Motor neuron (in vitro differentiated cells): Measurements from ENCODE around the gene FGGY. TPM values are rescaled to one million over a fixed set of nuclear protein-coding genes. Genes with fewer than 3 reads are reported as not detected.
"Not testable (repeated sequence)": the region's sequence is repeated elsewhere in the genome, so short reads cannot be mapped to it uniquely, and the experiment has no call there.

ENCODE experiments used
- ATAC-seq, 8 experiments: fragments of 200-7000 bp; cut with Tn5 transposase; replicated peaks in 6 of 8; 2 replicates each; pipeline ENCODE4 v1.8.0; 2021; ENCODE audit warnings: mild to moderate bottlenecking in 8 of 8, moderate library complexity in 8 of 8
- H3K27ac ChIP-seq, 2 donors: fragments of 250-450 bp; sonication (Bioruptor Pico); 2 replicates each; pipeline ENCODE4 v1.9.0; 2021; ENCODE audit warnings: antibody characterized with exemption in 2 of 2, mild to moderate bottlenecking in 2 of 2, moderate library complexity in 1 of 2
- H3K4me1 ChIP-seq, 2 donors: fragments of 250-450 bp; sonication (Bioruptor Pico); replicated peaks in 1 of 2; 2 replicates each; pipeline ENCODE4 v1.6.1; 2021; ENCODE audit warnings: antibody characterized with exemption in 2 of 2, mild to moderate bottlenecking in 2 of 2, moderate library complexity in 1 of 2
- H3K4me3 ChIP-seq, 5 donors: fragments of 250-450 bp; sonication (Bioruptor Pico); 2 replicates each; pipeline ENCODE4 v1.9.0; 2021; ENCODE audit warnings: antibody characterized with exemption in 5 of 5, mild to moderate bottlenecking in 5 of 5, moderate library complexity in 4 of 5
- WGBS, 10 experiments: fragments of 450-650 bp; shearing (Covaris generic); methylation state at CpG; one replicate each; pipeline ENCODE4 v1.0.0; 2022; 5-methylcytosine and 5-hydroxymethylcytosine counted together
- in situ Hi-C, 9 experiments: fragments of 400-800 bp; cut with MboI; loops; one replicate each; pipeline ENCODE4 v1.15.0; 2021; ENCODE audit warnings: low sequenced_read_pairs in 9 of 9, low pct_unique_long_range_greater_than_20kb in 2 of 9; ENCODE audit not compliant: unreplicated experiment in 9 of 9
- total RNA-seq, 8 experiments: library from RNA; unstranded; fragments of 300-600 nt; gene quantifications; 2 replicates each; pipeline versions ENCODE4 v1.2.3 to v1.2.4, GENCODE V29; 2022

The FGGY gene, protein sequence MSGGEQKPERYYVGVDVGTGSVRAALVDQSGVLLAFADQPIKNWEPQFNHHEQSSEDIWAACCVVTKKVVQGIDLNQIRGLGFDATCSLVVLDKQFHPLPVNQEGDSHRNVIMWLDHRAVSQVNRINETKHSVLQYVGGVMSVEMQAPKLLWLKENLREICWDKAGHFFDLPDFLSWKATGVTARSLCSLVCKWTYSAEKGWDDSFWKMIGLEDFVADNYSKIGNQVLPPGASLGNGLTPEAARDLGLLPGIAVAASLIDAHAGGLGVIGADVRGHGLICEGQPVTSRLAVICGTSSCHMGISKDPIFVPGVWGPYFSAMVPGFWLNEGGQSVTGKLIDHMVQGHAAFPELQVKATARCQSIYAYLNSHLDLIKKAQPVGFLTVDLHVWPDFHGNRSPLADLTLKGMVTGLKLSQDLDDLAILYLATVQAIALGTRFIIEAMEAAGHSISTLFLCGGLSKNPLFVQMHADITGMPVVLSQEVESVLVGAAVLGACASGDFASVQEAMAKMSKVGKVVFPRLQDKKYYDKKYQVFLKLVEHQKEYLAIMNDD
- 10 to 100 TPM in 7 of 8 experiments, 1 to 10 TPM in 1; 8.4 to 33.0 (median 18.6) TPM for total RNA-seq

DNA sequence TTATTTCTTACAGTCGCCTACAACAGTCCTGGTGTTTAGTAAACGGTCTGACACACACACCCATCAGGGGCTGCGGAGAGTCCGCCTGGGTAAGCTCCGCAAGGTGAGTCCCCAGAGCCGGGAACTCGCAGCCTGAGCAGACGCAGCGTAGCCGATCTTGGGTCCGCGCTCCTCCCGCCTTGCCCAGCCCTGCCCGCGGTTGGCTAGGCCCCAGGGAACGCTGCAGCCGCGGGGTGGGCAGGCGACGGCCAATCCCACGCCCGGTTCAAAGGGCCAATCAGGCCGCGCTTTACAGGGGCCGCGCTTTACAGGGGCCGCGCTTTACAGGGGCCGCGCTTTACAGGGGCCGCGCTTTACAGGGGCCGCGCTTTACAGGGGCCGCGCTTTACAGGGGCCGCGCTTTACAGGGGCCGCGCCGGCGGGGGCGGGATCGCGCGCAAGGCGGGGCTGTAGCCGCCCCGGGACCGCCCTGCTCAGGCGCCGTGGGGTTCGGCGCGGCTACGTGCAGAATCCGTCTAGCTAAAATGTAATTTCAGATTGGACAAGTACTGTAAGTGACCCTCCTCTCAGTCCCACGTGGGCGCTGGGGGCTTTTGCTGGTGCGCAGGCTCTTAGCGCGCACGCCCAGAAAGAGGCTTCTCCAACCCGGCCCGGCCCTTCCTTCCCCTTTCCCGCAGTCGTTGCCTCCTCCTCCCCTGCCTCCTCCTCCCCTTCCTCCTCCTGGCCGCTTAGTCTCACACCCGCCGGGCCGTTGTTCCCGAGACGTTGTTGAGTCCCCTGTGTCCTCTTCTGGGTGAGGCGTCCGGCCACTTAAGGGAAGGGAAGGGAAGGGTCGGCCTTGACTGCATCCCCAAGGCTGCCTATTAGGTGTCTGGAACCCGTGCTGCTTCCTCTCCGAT is at the start of gene FGGY:
FGGY (plus strand) TSS at position 737 of the 899 bp plus-strand sequence. CDS start 24,456 bp downstream, outside the sequence.
- peak within 1 kb of the TSS; percentile 45 to 55 (median 48) for H3K4me3 ChIP-seq
- in situ Hi-C loops = loop anchor here in 1 of 9 experiments (25.0 kb wide), 1 partner anchor 509 kb away; the partner anchor contains the start of gene JUN
- 0 to 4% (median 0%) methylated on average over 3 to 21 of the region's 78 CpGs; no CpG with 5 or more reads in 3 of the 10 experiments for WGBS, 10 experiments
- H3K4me1 ChIP-seq = peaks cover 15 to 17% of the 10 kb centered on the region in 2 donors
- peak within 1 kb of the TSS; percentile 90 for H3K27ac ChIP-seq
- ATAC-seq = peak; percentile 90 to 96 (median 94)

DNA sequence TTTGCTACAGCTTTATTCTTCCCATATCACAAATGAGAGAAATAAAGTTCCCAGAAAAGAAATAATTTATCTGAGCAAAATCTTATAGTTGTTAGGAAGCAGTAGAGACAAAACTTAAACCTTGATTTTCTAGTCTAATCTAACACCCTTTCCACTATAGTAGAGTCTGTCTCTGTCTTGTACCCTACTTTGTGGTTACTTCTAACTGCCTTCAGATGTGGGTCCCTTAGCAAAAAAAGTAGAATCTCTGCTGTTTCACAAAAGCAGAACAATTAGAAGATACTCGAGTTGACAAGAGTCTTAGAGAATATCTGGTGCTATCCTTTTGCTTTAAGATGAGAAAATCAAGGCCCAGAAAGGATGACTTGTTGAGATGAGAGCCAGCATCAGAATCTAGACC is 48.1 kb upstream of the FGGY start:
- Histone ChIP-seq H3K4me1 (peaks cover 16 to 29% of the 10 kb centered on the region in 2 donors), H3K4me3 (no peak overlapping the region), H3K27ac (no peak overlapping the region)
- in situ Hi-C loops = no loop called here
- 0 to 79% (median 50%) methylated on average over 1 of the region's 1 CpG; no CpG with 5 or more reads in 3 of the 10 experiments for WGBS, 10 experiments
- ATAC-seq = no peak

DNA sequence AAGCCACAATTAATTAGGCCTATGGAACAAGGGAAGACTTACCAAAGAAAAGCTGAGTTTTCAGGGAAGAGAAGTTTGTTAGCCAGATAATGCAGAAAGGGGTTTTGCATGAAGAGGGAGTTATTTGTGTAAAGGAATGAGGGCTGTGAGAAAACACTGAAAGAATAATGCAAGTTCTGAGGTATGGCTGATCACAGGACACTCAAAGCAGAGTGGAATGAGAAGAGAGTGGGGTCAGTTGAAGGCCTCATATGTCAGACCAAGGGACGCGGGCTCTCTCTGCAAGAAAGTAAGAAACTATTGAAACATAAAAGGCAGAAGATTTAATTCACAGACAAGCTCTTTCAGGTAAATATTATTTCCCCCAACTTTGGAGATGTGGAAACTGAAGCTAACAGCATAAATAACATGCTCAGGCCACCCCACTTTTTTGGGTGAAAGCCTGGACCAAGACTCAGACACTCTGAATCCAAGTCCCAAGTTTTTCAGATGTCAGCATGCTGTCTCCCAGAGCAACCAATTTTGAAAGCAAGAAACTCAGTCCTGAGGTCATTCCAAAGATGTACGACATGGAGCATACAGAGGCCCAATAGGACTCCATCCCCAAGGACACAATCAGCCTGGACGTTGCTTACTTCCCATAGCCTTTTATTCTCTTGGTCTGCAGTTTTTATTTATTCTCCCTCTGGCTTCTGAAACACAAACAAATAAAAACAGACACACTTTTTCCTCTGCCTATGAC is 47.3 kb upstream of the FGGY start:
- in situ Hi-C loops = no loop called here
- no peak overlapping the region for H3K4me3 ChIP-seq
- peaks cover 16 to 29% of the 10 kb centered on the region in 2 donors for H3K4me1 ChIP-seq
- H3K27ac ChIP-seq = peak overlapping the region in 1 of 2 donors; percentile 48
- peak in 5 of 8 experiments; percentile 58 to 98 (median 85) for ATAC-seq
- WGBS, 10 experiments = 6 to 100% (median 59%) methylated on average over 2 to 4 of the region's 4 CpGs; no CpG with 5 or more reads in 1 of the 10 experiments

DNA sequence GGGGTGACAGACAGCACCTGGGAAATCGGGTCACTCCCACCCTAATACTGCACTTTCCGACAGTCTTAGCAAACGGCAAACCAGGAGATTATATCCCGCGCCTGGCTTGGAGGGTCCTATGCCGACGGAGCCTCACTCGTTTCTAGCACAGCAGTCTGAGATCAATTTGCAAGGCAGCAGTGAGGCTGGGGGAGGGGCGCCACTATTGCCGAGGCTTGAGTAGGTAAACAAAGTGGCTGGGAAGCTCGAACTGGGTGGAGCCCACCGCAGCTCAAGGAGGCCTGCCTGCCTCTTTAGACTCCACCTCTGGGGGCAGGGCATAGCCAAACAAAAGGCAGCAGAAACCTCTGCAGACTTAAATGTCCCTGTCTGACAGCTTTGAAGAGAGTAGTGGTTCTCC is 45.8 kb upstream of the FGGY start:
- H3K4me1 ChIP-seq = peaks cover 16 to 29% of the 10 kb centered on the region in 2 donors
- in situ Hi-C loops, ATAC-seq, H3K4me3 ChIP-seq: not testable (repeated sequence)
- 77 to 100% (median 80%) methylated on average over 1 to 10 of the region's 12 CpGs; no CpG with 5 or more reads in 5 of the 10 experiments for WGBS, 10 experiments
- peak overlapping the region in 1 of 2 donors; percentile 27 for H3K27ac ChIP-seq

DNA sequence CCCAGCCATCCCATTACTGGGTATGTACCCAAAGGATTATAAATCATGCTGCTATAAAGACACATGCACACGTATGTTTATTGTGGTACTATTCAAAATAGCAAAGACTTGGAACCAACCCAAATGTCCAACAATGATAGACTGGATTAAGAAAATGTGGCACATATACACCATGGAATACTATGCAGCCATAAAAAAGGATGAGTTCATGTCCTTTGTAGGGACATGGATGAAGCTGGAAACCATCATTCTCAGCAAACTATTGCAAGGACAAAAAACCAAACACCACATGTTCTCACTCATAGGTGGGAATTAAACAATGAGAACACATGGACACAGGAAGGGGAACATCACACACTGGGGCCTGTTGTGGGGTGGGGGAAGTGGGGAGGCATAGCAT is 40.5 kb upstream of the FGGY start:
- ATAC-seq, in situ Hi-C loops, H3K4me3 ChIP-seq, H3K4me1 ChIP-seq, H3K27ac ChIP-seq: not testable (repeated sequence)
- WGBS, 10 experiments = no CpG with 5 or more reads among the region's 1 CpG

DNA sequence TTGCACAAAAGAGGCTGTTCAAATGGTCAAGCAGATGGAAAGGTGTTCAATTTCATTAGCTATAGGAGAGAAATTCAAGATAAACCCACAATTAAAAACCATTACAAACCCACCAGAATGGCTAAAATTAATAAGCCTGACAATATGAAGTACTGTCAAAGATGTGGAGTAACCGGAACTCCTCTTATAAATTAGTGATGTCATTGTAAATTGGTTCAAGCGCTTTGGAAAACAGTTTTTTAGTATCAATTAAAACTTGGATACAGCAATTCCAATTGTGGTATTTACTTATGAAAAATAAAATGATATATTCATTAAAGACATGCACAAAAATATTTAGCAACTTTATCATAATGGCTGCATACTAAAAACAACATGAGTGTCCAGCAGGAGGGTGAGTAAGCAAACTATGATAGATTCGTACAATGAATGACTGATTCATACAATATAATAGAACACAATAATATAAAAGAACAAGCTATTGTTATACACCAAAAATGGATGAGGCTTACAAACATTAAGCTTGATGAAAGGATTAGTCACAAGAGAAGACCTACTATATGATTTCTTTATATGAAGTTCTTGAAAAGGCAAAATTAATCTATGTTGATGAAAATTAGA is 38.4 kb upstream of the FGGY start:
- peaks cover 0 to 4% of the 10 kb centered on the region in 2 donors for H3K4me1 ChIP-seq

DNA sequence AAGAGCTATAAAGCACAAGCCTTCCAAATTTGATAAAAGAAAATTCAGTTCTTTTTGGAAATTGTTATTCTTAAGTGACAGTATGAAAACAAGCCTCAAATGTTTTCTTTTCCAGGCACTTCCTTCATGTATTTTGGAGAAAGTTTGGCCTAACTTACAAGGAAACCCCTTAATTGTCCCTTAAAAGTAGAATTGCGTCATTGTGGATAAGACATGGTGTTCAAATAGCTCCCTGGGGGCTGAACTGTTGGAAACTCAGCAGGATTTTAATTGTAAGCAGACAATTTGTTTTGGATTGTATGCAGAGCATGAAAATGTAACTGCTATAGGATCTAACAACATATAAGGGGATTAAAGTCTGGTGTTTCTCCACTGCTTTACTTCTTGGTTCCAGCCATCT is 35.4 kb upstream of the FGGY start:
- Histone ChIP-seq H3K4me1 (peaks cover 0 to 4% of the 10 kb centered on the region in 2 donors), H3K27ac (no peak overlapping the region), H3K4me3 (no peak overlapping the region)
- 100% methylated on average over 1 of the region's 1 CpG; no CpG with 5 or more reads in 3 of the 10 experiments for WGBS, 10 experiments
- in situ Hi-C loops = no loop called here
- no peak for ATAC-seq

More for the DNA sequence above, 38.4 kb upstream of the FGGY start:
- in situ Hi-C loops = no loop called here
- H3K27ac ChIP-seq = no peak overlapping the region
- 59 to 100% (median 96%) methylated on average over 1 to 3 of the region's 3 CpGs for WGBS, 10 experiments
- no peak overlapping the region for H3K4me3 ChIP-seq
- ATAC-seq = no peak

DNA sequence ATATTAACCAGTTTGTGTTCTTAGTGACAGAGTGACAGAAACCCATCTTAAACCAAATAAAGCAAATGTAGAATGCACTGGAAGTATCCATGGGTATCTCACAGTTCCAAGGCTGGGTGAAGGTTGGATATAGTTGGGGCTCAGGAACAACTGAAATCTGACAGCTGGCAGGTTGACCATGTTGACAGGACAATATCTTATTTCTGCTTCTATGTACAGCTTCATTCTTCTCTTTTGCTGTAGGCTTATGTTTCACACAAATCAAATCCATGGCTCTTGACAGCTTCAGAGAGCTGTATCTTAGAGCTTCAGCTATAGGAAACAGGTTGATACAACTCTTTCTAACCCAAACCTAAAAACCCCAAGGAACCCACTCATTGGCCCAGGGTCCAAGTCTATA is 34.3 kb upstream of the FGGY start:
- ATAC-seq = no peak
- Histone ChIP-seq H3K27ac (no peak overlapping the region), H3K4me3 (no peak overlapping the region), H3K4me1 (peaks cover 0 to 4% of the 10 kb centered on the region in 2 donors)
- in situ Hi-C loops = no loop called here

DNA sequence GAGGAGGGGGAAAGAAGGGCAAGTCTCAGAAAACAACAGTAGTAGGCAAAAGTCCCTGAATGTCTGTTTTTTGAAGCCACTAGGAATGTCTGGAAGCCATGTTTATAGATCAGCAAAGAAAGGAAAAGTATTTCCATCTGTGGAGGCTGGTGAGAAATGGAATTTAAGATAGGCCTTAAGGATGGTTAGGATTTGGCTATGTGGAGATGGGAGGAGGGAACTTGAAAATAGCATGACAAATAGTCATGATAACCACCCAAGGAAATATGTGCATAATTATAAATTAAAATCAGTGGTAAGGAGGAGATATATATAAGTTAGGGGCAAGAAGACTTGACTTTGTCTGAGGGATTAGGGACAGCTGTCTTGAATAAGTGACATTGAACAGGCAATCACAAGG is 33.8 kb upstream of the FGGY start:
- peaks cover 0 to 4% of the 10 kb centered on the region in 2 donors for H3K4me1 ChIP-seq
- no peak overlapping the region for H3K27ac ChIP-seq
- no peak overlapping the region for H3K4me3 ChIP-seq
- in situ Hi-C loops = no loop called here
- peak in 1 of 8 experiments; percentile 38 for ATAC-seq

DNA sequence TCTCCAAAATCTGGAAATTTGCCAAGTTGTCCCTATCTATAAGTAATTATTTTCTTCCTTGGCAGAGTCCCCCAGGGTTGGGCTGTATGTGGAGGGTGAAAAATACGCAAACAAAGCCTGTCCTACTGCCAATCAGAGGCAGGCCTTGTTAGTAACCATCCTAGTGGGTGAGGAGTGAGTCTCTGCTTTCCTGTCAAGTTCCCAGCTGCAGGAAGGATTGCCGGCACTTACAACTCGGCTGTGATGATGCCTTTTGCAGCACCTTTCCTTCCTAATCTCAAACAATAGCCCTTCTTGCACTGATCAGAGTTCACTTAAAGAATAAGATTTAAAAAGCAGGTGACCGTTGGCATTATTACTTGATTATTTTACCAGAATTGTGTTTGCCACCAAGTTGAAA is 31.3 kb upstream of the FGGY start:
- in situ Hi-C loops = no loop called here
- 81 to 100% (median 88%) methylated on average over 1 to 4 of the region's 4 CpGs for WGBS, 10 experiments

DNA sequence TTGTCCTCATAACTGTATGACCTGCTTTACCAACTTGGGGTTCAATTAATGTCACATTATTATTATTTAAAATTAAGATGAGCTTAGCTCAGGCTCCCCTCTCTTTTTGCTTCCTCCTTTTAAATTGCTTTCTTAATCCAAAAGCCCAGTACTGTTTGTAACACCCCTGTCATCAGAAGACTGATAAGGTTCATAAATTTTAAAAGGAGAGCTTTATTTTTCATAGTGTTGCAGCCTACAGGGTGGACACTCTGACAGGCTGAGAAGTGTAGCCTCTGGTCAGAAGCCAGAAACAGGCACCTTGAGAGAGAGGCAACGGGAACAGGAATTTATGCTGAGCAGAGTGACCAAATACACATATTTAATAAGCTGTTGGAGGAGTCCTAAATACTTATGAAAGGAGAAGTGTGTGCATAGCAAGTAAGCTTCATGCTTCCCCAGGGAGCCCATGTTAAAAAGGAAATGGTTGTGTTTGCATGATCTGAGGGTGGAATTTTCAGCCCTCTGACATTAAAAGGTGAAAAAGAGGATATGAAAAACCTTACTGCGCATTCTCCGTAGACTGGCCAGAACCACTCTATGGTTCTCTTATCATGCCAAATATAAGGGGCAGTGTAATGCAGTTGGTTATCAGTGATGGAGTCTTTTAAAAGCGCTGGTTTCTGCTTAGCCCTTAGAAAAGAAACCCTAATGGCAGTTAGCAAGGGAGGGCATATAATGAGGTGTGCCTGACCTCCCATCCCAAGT is 30.5 kb upstream of the FGGY start:
- Histone ChIP-seq H3K4me1 (peaks cover 0 to 5% of the 10 kb centered on the region in 2 donors), H3K4me3 (no peak overlapping the region), H3K27ac (no peak overlapping the region)
- peak in 3 of 8 experiments; percentile 63 to 96 (median 93) for ATAC-seq
- 57 to 91% (median 81%) methylated on average over 2 to 4 of the region's 4 CpGs; no CpG with 5 or more reads in 1 of the 10 experiments for WGBS, 10 experiments
- in situ Hi-C loops = no loop called here

More for the DNA sequence above, 31.3 kb upstream of the FGGY start:
- no peak for ATAC-seq
- Histone ChIP-seq H3K4me3 (no peak overlapping the region), H3K27ac (no peak overlapping the region), H3K4me1 (peaks cover 0 to 6% of the 10 kb centered on the region in 2 donors)
